HG02763 (cell line): ENCODE results near the gene KIF26B.

Experiments used
- ATAC-seq: cut with Tn5 transposase; IDR thresholded peaks from one replicate; pipeline ENCODE4 v1.9.1; 2021; ENCODE audit warnings: mild to moderate bottlenecking, moderate library complexity; ENCODE audit not compliant: unreplicated experiment

Gene KIF26B

DNA sequence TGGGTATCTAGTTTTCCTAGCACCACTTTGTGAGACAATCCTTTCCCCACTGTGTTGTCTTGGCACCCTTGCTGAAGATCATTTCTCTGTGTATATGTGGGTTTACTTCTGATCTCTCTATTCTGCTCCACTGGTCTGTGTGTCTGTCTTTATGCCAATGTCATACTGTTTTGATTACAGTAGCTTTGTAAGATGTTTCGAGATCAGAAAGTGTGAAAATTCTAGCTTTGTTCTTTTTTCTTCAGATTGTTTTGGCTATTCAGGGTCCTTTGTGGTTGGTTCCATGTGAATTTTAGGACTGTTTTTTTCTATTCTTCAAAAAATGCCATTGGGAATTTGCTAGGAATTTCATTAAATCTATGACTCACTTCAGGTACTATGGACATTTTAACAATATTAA lies 116.2 kb downstream of the KIF26B start:
- ATAC-seq = no peak

DNA sequence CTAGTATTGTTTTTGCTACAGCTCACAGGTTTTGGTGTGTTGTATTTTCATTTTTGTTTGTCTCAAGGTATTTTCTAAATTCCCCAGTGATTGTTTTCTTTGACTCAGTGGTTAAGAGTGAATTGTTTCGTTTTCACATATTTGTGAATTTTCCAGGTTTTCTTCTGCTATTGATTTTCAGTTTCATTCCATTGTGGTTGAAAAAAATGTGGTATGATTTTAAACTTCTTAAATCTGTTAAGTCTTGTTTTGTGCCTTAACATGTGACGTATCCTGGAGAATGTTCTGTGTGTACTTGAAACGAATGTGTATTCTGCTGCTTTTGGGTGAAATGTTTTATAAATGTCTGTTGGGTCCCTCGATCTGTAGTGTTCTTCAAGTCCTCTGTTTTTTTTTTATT lies 117.9 kb downstream of the KIF26B start:
- no peak for ATAC-seq

DNA sequence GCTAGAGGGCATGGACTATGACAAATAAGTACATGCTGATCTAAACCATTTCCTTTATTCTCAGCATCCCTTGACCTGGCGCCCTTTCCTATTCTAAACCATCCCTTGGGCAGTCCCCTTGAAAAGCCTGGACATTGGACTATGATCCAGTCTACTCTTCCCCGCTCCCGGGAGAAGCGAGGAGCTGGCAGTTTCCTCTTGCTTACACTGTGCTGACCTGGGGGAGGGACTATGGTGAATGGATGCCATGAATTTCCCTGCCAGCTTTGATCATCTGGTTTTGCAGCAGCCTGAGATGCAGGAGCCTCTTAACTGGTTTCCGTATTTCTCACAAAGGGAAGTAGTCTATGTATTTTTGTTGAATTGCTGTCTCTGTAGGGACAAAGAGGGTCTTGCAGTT lies 121.7 kb downstream of the KIF26B start:
- no peak for ATAC-seq

DNA sequence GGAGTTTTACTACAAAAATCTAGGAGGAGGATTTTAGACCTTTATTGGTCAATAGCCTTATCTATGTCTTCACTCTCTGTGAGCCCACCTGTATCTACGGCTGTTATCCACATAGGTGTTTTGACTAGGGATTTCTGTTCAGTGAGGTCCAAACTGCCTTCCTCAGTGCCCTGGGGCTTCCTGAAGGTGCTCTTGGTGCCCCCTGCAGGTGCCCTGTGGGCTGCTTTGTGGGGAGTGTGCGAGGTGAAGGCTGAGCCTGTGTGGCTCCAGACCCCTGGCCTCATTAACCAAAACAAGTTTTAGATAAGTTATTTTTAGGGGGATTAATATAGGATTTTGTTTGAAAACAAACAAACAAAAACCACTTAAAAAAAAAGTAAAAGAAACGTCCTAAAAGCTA lies 122.5 kb downstream of the KIF26B start:
- no peak for ATAC-seq

DNA sequence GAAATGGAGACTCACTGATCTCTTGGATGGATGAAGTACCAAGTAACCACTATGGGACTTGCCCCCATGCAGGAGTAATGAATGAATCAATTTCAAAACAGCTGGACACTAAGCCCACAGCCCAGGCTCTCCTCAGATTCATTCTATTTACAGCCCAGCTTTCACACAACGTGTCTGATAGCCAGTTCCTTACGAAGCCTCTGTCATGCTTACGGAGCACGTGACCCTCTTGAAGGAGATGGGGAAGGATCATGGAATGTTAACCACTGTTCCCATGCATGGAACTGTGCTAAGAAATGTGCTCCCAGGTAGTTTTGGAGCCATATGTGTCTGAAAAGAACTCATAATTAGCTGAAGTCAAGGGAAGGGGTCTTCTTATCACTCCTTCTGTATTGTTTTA lies 124.1 kb downstream of the KIF26B start:
- ATAC-seq = no peak

DNA sequence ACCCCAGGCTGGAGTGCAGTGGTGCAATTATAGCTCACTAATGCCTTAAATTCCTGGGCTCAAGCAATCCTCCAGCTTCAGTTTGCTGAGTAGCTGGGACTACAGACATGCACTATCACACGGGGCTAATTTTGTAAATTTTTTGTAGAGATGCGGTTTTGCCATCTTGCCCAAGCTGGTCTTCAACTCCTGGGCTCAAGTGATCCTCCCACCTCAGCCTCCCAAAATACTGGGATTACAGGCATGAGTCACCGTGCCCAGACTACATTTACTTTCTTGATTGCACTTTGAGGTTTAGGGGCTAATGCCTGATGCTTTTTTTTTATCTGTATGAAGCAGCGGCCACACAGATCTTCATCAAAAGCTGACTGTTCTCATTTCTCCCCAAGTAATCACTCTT lies 124.6 kb downstream of the KIF26B start:
- no peak for ATAC-seq

DNA sequence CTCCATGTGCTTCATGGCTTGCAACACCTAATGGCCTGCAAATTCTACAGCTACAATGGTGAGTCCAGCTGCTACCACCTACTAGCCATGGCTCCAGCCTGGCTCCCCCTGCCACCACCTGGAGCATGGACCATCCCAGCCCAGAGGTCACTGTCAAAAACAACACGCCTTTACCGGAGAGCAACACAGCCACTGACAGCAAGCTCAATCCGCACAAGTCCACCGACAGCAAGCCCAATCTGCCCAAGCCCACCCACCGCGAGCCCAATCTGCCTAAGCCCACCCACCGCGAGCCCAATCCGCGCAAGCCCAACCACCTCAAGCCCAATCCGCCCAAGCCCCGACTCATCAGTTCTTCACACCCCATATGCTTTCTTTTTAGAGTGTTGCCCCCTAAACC lies 128.2 kb downstream of the KIF26B start:
- no peak for ATAC-seq

DNA sequence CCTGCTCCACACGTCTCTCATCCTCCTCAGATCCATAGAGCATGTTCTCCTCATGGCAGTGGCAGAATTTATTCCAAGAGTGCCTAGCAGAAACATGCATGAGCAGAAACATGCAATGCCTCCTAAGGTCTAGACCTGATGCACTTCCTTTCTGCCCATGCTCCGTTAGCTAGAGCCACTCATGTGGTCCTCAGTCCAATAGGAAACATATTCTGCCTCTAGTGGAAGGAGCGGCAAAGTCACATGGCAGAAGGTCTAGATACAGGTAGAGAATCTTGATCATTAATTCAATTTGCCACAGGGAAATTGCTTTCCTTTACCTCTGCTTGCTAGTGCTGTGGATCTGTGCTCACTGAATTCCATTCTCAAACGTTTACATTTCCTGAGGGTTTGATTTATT lies 130.4 kb downstream of the KIF26B start:
- no peak for ATAC-seq

DNA sequence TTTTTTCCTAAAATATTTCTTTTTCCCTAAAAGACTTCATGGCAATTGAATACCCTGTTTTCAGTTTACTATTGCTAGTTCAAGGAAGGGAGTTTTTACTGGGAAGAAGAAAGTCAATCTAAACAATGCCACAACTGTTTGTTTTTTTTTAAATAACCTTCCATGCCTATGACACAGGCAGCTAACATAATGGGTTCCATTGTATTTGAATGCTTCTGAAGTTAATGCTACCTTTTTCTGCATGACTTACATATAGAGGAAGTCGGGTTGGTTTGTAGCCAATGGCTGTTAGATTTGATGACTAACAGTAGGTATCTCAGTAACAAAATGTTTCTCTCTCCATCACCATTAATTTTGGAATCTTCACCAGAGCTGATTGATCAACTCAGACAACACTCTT lies 134.0 kb downstream of the KIF26B start:
- ATAC-seq = no peak

DNA sequence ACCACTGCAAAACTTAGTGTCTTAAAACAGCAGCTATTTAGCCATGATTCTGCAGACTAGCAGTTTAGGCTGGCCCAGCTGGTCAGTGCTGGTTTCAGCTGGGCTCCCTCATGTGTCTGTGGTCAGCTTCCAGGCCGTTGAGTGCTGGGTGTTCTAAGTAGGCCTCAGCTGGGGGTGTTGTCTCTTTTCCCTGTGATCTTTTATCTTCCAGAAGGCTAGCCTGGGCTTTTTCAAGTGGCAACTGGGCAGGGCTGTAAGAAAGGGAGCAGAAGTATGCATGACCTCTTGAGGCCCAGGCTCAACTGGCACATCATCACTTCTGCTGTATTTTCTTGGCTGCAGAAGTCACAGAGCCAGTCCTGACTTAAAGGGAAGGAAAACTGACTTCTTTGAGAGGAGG lies 136.1 kb downstream of the KIF26B start:
- no peak for ATAC-seq

DNA sequence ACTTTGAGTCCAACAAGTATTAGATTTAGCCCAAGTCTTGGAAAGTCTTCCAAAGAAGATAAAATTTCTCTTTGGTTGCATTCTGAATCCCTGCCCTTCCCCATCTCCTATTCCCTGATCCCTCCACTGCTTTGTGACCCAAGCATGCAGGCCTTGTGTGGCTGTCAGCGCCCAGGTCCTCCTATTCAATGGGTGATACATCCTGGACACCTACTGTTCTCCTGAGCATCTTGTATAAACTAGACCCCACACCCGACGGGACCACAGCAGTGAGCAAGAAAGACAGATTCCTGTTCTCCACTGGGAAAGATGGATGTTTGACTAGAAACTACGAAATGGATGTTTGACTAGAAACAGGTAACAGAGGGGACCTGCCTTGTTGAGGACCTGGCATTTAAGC lies 136.6 kb downstream of the KIF26B start:
- ATAC-seq = no peak

DNA sequence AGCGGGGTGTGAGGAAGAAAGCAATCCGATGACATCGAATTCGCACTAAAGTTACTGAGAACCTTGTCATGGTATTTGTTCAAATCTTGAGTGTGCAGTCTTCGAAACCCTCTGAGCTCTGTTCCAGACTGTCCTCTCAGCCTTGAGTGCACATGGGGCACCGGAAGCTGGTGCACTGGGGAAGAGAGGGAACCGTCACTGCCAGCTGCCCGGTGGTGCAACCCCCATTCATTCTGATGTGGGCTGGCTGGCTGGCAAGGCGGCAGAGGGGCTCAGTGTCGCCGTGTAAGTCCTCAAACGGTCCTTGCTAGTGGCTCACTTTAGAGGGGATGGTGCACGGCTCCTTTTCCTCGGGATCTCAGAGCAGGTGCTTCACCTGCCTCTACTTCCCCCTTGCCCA lies 137.4 kb downstream of the KIF26B start:
- ATAC-seq = no peak

DNA sequence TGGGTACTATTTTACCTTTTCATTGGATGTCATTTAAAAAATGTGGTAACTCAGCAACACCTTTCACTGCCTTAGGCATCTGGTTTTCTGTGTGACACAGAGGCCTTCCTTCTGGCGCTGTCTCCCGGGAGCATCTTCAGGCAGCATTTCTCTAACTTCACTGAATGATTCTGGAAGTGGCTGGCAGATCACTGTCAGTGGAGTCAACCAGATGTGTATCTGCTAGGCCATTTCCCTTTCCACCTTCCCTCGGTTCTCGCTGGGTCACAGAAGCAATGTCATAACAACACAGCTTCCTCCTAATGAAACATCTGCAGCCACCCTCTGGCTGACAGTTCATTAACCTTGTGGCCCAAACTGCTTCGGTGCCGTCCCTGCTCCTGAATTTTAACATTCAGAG lies 137.8 kb downstream of the KIF26B start:
- ATAC-seq = no peak

DNA sequence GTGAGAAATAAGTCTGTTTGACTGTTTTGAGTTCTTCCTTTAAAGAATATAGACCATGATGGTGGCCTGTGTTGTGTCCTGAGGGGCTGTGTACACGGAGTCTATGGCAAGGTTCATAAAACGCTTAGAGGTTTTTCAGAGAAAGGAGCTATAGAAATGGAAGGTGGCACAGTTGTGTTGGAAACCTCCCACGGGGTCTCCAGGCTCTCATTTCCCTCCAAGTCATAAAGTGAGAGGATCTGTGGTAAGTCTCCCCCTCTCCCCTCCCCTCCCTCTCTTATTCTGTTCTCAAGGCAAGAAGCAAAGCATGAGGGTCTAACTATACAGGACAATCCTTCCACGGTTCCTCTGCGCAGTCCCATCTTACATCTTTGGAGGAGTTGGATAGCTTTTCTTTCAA lies 139.2 kb downstream of the KIF26B start:
- no peak for ATAC-seq

DNA sequence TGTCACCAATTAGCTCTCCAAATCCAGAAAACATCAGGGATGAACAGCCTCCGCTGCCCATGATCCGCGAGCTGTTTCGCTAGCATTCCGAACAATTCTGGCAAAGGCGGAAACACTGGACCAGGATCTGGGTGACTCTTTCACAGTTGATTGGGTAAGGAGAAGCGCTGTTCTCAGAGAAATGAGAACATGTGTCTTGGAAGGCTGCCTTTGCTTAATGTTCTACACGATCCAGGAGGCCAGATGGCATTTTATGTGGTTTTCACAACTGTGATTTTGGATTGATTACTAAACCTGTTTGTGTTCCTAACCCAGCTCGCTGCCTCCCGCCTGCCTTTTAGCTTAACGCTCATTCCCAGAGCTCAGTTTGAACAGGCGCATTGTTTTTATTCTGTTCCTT lies 144.0 kb downstream of the KIF26B start:
- ATAC-seq = no peak

DNA sequence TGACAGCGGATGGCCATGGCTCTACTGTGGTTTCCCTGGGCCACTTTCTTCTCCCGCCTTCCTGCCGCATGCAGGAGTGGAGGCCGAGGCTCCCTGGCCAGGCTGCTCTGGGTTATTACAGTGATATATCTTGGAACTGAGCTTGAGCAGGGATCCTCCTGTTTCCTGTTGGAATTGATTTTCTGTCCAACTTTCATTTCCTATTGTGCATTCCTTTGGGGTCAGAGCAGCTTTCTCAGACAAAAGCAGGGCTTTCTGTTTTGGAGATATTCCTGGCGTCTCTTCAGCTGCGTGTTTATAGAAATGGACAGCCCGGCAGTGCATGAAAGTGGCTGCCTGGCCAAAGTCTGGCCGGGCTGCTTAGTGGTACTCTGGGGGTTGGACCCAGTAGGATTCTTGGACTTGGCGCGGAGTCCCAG lies 146.4 kb downstream of the KIF26B start:
- ATAC-seq = no peak

DNA sequence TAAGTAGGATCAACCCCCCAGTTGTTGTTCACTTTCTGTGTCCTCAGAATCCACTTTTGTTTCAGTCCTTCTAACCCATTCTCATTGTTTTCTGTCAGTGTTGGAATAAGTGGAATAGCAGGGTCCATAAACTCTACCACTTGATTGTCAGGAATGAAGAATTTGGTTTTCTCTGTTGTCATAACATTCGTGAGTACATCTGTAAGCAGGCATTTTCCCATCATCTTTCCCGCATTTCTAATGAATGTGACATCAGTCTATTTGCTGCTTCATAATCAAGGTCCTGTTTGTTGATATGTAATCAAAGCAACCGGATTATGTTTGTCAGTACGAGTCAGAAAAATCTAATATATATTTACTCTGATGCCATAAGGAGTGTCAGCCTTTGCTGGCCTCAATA lies 147.1 kb downstream of the KIF26B start:
- no peak for ATAC-seq

DNA sequence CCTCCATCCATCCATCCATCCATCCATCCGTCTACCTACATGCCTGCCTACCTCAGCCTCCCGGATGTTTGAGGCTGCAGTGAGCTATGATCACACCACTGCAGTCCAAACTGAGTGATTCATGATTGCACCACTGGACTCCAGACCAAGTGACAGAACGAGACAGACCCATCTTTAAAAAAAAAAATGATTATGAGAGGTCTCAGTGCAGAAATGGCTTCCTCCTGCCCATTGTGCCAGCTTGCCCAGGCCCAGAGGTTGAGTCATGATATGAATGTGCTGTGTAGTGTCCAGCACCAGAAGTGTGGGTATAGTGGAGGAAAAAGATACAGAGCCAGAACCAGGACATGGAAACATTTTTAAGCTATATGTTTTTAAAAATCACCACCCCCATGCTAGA lies 149.9 kb downstream of the KIF26B start:
- no peak for ATAC-seq

DNA sequence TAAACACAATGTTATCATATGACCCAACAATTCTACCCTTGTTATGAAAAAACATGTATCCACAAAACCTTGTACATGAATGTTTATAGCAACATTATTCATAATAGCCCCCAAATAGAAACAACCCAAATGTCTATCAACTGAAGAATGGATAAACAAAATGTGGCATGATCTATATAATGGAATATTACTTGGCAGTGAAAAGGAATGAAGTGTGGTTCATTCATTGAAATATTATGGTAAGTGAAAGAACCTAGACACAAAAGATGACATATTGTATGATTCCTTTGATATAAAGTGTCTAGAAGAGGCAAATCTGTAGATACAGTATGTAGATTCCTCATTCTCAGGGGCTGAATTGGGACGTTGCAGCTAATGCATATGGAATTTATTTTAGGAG lies 151.2 kb downstream of the KIF26B start:
- ATAC-seq = no peak

DNA sequence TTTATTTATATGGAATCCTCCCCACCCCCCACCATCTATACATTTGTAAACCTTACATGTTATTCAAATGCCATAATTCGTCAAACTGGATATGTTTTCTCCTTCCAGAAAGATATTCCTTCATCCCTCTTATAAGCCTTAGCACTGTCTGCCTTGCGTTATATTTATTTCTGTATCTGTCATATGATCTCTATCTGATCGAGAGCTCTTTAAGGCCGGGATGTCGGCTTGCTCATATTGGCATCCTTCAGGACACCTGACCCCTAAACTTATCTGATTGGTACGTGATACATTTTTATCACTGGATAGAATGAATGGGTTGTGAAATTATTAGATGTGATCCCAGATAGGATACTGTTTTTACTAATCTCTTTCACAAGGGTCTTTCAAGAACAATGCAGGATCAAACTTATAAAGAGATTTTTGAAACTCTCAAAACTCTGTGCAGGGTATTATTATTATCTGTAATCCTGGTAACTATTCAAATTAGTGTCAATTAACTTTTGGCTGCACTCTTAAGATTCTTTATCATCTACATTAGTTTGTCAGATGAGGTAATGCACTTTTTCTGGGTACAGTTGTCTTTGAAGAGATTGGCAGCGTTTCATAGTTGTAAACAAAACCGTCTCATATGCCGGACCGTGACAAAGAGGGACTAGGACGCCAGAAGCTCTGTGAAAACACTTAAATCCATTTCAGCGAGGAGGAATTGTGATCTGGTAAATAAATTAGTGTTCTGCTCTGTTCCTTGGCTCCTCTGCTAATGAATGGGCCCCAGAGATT lies 152.0 kb downstream of the KIF26B start:
- no peak for ATAC-seq

DNA sequence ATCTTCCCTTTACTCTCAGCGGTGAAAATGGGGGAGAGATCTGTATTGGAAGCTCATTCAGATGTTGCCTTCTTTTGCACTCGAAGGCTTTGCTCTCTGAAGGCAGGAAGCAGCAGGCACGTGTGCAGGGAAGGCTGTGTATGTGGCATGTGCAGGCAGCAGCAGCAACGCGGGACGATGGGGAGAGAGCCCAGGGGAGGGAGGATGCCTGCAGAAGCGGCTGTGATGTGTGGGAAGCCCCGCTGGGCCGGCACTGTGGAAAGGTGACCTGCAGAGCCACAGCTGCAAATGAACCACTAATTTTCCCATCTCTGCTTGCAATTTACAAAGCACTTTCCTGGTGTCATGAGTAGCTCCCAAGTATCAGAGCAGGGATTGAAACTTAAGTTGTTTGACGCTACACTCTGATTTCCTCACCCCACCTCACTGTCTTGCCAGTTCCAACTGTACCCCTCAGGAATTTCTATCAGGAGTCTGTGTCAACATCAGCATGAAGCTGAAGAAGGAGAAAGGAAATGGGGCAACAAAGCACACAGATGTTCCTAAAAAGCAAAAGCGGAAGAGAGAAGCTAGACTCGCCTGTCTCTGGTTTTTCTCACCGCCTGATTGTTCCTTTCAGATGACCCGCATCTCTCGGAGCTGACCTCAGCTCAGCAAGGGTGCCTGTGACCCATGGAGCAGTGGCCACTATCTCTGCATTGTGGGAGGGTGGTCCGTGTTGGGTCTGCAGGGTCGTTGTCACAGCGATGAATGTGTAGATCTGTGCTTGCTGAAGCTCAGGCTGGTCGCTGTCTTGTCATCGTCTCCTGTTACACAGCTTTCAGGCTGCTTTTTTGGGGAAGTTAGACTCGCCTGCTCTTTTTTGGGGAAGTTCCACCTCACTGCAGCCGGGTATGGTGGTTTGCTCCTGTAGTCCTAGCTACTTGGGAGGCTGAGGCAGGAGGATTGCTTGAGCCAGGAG lies 156.1 kb downstream of the KIF26B start:
- no peak for ATAC-seq

DNA sequence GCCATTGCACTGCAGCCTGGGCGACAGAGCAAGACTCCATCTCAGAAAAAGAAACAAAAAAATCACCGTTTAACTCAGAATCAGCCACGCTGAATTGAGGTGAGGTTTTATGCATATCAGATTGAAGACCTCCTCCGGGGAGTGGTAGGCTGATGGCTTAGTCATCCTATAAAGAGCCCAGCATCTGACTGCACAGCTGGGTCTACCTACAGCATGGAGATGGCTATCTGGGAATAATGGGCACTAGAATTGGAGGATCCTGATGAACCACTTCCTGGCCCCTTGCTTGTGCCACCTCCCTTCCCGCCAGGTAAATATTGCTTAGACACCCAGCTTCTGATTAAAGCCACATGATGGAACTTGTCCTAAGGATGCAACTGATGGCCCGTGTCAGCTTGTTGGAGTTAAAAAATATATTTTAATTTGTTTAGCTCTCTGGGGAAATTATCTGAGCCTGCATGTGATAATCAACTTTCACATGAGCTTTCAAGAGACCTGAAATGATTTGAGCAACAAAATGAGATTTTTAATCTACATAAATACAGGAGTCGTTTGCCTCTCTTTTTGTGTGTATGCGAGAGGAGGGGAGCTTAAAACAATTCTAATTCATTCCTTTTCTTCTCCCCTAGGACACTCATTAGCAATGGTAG lies 157.2 kb downstream of the KIF26B start:
- ATAC-seq = no peak
